ENCODE results near the gene HSDL1. TPM values are rescaled to one million over a fixed set of nuclear protein-coding genes. Genes with fewer than 3 reads are reported as not detected.
A peak's percentile ranks its signal among the peaks of the same experiment; 100 is the strongest.
"Not testable (repeated sequence)": the region's sequence is repeated elsewhere in the genome, so short reads cannot be mapped to it uniquely, and the experiment has no call there.

The HSDL1 gene
- total RNA-seq, 1 donor: 18.1 TPM

DNA sequence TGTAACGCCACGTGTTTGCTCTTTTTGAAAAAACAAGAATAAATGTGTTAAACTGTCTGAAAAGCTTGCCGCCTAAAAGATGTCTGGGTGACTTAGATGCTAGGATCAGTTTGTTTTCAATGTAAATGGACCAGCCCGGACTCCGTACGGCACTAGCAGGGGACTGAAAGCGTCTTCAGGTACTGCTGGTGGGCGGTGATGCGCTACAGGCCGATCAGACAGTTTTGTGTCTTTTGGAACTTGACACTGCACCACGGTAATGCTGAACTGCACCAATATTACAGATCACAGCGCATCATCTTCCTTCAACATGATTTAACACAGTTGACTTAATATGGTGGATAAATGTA is 27.5 kb downstream of the HSDL1 start:
- Histone ChIP-seq H3K27me3 (ENCODE audit: insufficient read depth, low read length) (no peaks in the 10 kb centered on the region), H3K9me3 (ENCODE audit: low read depth, low read length) (no peaks in the 10 kb centered on the region), H3K36me3 (ENCODE audit: insufficient read depth, low read length) (peaks cover 2% of the 10 kb centered on the region), H3K4me1 (ENCODE audit: insufficient read depth, low read length) (peaks cover 14% of the 10 kb centered on the region), H4K20me1 (ENCODE audit: insufficient read depth, low read length) (peaks cover 3% of the 10 kb centered on the region), H3K4me3 (ENCODE audit: insufficient read depth, low read length) (peak overlapping the region; percentile 96), H3K79me2 (ENCODE audit: insufficient read depth, low read length) (peaks cover 41% of the 10 kb centered on the region), H2AFZ (ENCODE audit: low read length) (peak overlapping the region; percentile 91), H3K4me2 (ENCODE audit: insufficient read depth, low read length) (peak overlapping the region; percentile 100), H3K27ac (ENCODE audit: low read depth, low read length) (peak overlapping the region; percentile 91)
- DNase-seq (ENCODE audit: insufficient read length, low spot score, missing footprints): peak; percentile 68
- TF ChIP-seq, protein P1, sequence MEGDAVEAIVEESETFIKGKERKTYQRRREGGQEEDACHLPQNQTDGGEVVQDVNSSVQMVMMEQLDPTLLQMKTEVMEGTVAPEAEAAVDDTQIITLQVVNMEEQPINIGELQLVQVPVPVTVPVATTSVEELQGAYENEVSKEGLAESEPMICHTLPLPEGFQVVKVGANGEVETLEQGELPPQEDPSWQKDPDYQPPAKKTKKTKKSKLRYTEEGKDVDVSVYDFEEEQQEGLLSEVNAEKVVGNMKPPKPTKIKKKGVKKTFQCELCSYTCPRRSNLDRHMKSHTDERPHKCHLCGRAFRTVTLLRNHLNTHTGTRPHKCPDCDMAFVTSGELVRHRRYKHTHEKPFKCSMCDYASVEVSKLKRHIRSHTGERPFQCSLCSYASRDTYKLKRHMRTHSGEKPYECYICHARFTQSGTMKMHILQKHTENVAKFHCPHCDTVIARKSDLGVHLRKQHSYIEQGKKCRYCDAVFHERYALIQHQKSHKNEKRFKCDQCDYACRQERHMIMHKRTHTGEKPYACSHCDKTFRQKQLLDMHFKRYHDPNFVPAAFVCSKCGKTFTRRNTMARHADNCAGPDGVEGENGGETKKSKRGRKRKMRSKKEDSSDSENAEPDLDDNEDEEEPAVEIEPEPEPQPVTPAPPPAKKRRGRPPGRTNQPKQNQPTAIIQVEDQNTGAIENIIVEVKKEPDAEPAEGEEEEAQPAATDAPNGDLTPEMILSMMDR (IDR thresholded peaks at IDR 0.05; ENCODE audit: extremely low read depth, low read depth, low read length): no peak

DNA sequence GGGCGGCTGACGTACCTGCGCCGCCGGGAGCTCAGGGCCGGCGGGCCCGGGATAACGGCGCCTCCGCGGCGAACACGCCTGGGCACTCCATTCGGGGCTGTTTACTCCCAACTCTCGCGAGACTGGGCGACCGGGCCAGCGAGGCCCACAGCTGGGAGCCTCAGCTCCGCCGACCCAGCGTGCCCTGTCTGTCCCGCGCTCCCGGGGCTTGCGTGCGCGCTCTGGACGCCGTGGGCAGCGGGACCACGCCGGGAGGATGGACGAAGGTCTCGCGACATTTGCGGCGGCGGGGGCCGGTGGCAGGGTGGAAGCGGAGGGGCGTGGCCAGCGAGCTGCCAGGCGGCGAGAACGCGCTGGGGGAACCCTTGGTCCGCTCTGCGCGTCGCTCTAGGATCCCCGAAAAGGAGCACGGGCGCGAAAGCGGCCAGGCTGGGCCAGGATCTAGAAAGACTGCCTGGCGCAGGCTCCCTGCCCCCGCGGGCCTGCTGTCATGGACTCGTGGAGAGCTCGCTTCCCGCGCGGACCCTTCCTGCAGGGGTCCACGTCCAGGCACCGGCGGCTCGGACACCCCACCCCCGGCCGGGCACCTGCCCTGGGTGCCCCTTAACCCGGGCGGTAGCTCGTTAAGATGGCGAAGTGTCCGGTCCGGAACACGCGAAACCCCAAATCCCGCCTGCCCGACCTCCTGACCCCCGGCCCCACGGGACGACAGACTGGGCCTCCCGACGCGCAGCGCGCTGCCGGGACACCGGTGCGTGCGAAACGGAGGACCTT is 28.1 kb downstream of the HSDL1 start, which contains the start of gene MBTPS1:
Gene MBTPS1 (minus strand): TSS at position 223 of the 774 bp plus-strand sequence. CDS start 15,159 bp downstream, outside the sequence.
- peaks cover 14% of the 10 kb centered on the region for H3K4me1 ChIP-seq (ENCODE audit: insufficient read depth, low read length)
- peak within 1 kb of the TSS; percentile 91 for H2AFZ ChIP-seq (ENCODE audit: low read length)
- peak; percentile 99 for DNase-seq (ENCODE audit: insufficient read length, low spot score, missing footprints)
- H4K20me1 ChIP-seq (ENCODE audit: insufficient read depth, low read length): peaks cover 3% of the 10 kb centered on the region
- H3K4me3 ChIP-seq (ENCODE audit: insufficient read depth, low read length): peak within 1 kb of the TSS; percentile 96
- H3K36me3 ChIP-seq (ENCODE audit: insufficient read depth, low read length): no peaks in the 10 kb centered on the region
- no peaks in the 10 kb centered on the region for H3K9me3 ChIP-seq (ENCODE audit: low read depth, low read length)
- no peaks in the 10 kb centered on the region for H3K27me3 ChIP-seq (ENCODE audit: insufficient read depth, low read length)
- H3K4me2 ChIP-seq (ENCODE audit: insufficient read depth, low read length): peak within 1 kb of the TSS; percentile 100
- H3K79me2 ChIP-seq (ENCODE audit: insufficient read depth, low read length): peaks cover 46% of the 10 kb centered on the region
- peak within 1 kb of the TSS; percentile 91 for H3K27ac ChIP-seq (ENCODE audit: low read depth, low read length)
- TF ChIP-seq, protein P1 (IDR thresholded peaks at IDR 0.05; ENCODE audit: extremely low read depth, low read depth, low read length): no peak

DNA sequence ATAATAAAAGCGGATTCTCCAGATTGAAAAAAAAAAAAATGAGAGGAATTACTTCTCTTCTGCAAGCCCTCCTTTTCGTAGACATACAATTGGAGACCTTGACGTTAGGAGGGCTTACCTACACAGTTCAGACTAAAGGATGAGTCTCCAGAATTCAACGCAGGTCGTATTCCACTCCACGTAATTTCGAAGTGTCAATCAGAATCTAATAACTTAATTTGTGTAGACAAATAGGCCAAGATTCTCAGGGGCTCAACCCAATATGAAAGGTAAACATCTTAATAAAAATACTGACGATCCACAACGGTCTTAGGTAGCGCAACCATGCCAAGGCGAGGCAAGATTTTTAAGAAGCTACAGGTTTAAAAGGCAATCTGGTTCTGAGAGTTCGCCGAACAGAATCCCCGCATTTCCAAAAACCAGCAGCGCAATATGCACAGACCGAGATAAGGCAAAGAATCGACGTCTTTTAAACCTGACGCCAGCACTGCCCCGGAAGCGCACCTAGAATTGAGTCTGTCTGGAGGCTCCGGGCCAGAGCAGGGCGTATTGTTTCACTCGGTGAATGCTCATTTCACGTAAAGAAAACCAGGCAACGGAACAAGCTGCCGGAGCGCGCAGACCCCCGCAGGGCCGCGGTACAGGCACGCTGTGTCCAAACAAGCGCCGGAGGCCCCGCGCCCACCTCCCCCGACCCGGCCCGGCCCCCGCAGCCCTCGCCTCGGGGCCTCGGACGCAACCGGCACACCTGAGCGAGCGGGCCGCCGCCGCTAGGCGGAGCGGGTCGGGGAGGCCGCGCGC is 28.9 kb downstream of the HSDL1 start:
- Histone ChIP-seq H3K27ac (ENCODE audit: low read depth, low read length) (peak overlapping the region; percentile 91), H3K4me2 (ENCODE audit: insufficient read depth, low read length) (peak overlapping the region; percentile 96), H4K20me1 (ENCODE audit: insufficient read depth, low read length) (peaks cover 4% of the 10 kb centered on the region), H3K79me2 (ENCODE audit: insufficient read depth, low read length) (peaks cover 54% of the 10 kb centered on the region), H3K9me3 (ENCODE audit: low read depth, low read length) (no peaks in the 10 kb centered on the region), H3K4me3 (ENCODE audit: insufficient read depth, low read length) (peak overlapping the region; percentile 96), H3K36me3 (ENCODE audit: insufficient read depth, low read length) (no peaks in the 10 kb centered on the region), H3K27me3 (ENCODE audit: insufficient read depth, low read length) (no peaks in the 10 kb centered on the region), H2AFZ (ENCODE audit: low read length) (peak overlapping the region; percentile 89), H3K4me1 (ENCODE audit: insufficient read depth, low read length) (peaks cover 14% of the 10 kb centered on the region)
- TF ChIP-seq, protein P1 (IDR thresholded peaks at IDR 0.05; ENCODE audit: extremely low read depth, low read depth, low read length): peak; percentile 5
- no peak for DNase-seq (ENCODE audit: insufficient read length, low spot score, missing footprints)

DNA sequence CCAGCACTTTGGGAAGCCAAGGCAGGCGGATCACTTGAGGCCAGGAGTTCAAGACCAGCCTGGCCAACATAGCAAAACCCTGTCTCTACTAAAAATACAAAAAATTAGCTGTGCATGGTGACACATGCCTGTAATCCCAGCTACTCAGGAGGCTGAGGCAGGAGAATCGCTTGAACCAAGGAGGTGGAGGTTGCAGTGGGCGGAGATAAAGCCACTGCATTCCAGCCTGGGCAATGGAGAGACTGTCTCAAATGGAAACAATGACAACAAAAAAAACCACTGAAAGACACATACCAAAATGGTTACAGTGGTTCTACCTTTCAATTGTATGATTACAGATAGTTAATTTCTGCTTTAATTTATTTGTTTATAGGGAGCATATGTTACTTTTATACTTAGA is 33.0 kb downstream of the HSDL1 start:
- H3K4me1 ChIP-seq (ENCODE audit: insufficient read depth, low read length); DNase-seq (ENCODE audit: insufficient read length, low spot score, missing footprints); H3K4me2 ChIP-seq (ENCODE audit: insufficient read depth, low read length); H3K4me3 ChIP-seq (ENCODE audit: insufficient read depth, low read length); H3K27ac ChIP-seq (ENCODE audit: low read depth, low read length); H3K9me3 ChIP-seq (ENCODE audit: low read depth, low read length); H3K27me3 ChIP-seq (ENCODE audit: insufficient read depth, low read length); H2AFZ ChIP-seq (ENCODE audit: low read length): not testable (repeated sequence)
- H3K79me2 ChIP-seq (ENCODE audit: insufficient read depth, low read length): peaks cover 92% of the 10 kb centered on the region
- H3K36me3 ChIP-seq (ENCODE audit: insufficient read depth, low read length): peaks cover 18% of the 10 kb centered on the region
- peaks cover 33% of the 10 kb centered on the region for H4K20me1 ChIP-seq (ENCODE audit: insufficient read depth, low read length)
